ENCODE measurements around the gene CELSR1. TPM values are rescaled to one million over a fixed set of nuclear protein-coding genes. Genes with fewer than 3 reads are reported as not detected.

The CELSR1 gene
- total and polyA plus RNA-seq, 2 of the 13 experiments (the other 11 are each of a cell fraction or from before 2014, with no cell fraction given), result 0.78 to 1.8 TPM

DNA sequence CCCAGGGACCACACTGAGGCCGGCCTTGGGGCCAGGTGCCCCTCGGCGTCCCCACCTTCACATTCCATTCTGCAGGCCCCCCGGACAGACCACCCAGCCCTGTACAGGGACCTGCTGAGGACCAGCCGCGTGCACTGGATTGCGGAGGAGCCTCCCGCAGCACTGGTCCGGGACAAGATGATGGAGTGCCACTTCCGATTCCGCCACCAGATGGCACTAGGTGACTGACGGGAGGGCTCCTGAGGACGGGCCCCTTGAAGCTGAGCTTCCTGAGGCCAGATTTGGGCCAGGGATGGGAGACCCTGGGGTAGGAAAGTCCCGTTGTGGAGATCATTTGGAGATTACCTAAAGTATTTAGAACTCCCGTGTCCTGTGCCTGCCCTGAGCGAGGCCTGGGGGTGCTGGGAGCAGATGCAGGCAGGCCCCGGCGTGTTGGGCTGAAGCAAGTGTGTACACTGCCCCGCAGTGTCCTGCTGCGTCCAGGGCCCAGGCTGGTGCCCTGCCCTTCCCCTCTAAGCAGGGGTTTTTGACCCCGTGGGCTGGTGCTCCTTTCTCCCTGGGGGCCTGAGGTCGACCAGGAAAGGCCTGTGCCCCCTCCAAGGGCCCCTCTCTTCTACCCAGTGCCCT is 181.9 kb downstream of the CELSR1 start (continued):
- TF ChIP-seq, protein P1, sequence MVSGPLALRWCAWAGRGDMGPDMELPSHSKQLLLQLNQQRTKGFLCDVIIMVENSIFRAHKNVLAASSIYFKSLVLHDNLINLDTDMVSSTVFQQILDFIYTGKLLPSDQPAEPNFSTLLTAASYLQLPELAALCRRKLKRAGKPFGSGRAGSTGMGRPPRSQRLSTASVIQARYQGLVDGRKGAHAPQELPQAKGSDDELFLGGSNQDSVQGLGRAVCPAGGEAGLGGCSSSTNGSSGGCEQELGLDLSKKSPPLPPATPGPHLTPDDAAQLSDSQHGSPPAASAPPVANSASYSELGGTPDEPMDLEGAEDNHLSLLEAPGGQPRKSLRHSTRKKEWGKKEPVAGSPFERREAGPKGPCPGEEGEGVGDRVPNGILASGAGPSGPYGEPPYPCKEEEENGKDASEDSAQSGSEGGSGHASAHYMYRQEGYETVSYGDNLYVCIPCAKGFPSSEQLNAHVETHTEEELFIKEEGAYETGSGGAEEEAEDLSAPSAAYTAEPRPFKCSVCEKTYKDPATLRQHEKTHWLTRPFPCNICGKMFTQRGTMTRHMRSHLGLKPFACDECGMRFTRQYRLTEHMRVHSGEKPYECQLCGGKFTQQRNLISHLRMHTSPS (CRISPR knock-in tag; IDR thresholded peaks at IDR 0.05; ENCODE audit: low read depth), result no peak
- TF ChIP-seq MTF2 (CRISPR knock-in tag; IDR thresholded peaks at IDR 0.05; ENCODE audit: borderline replicate concordance), result no peak
- TF ChIP-seq RFX3 (CRISPR knock-in tag; IDR thresholded peaks at IDR 0.05), result no peak
- TF ChIP-seq JDP2 (CRISPR knock-in tag; IDR thresholded peaks at IDR 0.05; ENCODE audit: borderline replicate concordance), result no peak
- no peak for TF ChIP-seq SRSF9 (IDR thresholded peaks at IDR 0.05; ENCODE audit: borderline replicate concordance, insufficient read depth, low read depth, low read length, poor library complexity, severe bottlenecking)
- no peak for TF ChIP-seq RXRB (CRISPR knock-in tag; IDR thresholded peaks at IDR 0.05; ENCODE audit: borderline replicate concordance)
- TF ChIP-seq ATRX (CRISPR knock-in tag; IDR thresholded peaks at IDR 0.05; ENCODE audit: borderline replicate concordance), result no peak
- no peak for TF ChIP-seq ERF (CRISPR knock-in tag; IDR thresholded peaks at IDR 0.05)
- TF ChIP-seq, protein P2, sequence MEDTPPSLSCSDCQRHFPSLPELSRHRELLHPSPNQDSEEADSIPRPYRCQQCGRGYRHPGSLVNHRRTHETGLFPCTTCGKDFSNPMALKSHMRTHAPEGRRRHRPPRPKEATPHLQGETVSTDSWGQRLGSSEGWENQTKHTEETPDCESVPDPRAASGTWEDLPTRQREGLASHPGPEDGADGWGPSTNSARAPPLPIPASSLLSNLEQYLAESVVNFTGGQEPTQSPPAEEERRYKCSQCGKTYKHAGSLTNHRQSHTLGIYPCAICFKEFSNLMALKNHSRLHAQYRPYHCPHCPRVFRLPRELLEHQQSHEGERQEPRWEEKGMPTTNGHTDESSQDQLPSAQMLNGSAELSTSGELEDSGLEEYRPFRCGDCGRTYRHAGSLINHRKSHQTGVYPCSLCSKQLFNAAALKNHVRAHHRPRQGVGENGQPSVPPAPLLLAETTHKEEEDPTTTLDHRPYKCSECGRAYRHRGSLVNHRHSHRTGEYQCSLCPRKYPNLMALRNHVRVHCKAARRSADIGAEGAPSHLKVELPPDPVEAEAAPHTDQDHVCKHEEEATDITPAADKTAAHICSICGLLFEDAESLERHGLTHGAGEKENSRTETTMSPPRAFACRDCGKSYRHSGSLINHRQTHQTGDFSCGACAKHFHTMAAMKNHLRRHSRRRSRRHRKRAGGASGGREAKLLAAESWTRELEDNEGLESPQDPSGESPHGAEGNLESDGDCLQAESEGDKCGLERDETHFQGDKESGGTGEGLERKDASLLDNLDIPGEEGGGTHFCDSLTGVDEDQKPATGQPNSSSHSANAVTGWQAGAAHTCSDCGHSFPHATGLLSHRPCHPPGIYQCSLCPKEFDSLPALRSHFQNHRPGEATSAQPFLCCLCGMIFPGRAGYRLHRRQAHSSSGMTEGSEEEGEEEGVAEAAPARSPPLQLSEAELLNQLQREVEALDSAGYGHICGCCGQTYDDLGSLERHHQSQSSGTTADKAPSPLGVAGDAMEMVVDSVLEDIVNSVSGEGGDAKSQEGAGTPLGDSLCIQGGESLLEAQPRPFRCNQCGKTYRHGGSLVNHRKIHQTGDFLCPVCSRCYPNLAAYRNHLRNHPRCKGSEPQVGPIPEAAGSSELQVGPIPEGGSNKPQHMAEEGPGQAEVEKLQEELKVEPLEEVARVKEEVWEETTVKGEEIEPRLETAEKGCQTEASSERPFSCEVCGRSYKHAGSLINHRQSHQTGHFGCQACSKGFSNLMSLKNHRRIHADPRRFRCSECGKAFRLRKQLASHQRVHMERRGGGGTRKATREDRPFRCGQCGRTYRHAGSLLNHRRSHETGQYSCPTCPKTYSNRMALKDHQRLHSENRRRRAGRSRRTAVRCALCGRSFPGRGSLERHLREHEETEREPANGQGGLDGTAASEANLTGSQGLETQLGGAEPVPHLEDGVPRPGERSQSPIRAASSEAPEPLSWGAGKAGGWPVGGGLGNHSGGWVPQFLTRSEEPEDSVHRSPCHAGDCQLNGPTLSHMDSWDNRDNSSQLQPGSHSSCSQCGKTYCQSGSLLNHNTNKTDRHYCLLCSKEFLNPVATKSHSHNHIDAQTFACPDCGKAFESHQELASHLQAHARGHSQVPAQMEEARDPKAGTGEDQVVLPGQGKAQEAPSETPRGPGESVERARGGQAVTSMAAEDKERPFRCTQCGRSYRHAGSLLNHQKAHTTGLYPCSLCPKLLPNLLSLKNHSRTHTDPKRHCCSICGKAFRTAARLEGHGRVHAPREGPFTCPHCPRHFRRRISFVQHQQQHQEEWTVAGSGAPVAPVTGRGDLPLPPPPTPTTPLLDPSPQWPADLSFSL (CRISPR knock-in tag; IDR thresholded peaks at IDR 0.05), result no peak
- no peak for TF ChIP-seq ZNF225 (CRISPR knock-in tag; IDR thresholded peaks at IDR 0.05)
- TF ChIP-seq, protein P3, sequence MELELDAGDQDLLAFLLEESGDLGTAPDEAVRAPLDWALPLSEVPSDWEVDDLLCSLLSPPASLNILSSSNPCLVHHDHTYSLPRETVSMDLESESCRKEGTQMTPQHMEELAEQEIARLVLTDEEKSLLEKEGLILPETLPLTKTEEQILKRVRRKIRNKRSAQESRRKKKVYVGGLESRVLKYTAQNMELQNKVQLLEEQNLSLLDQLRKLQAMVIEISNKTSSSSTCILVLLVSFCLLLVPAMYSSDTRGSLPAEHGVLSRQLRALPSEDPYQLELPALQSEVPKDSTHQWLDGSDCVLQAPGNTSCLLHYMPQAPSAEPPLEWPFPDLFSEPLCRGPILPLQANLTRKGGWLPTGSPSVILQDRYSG (CRISPR knock-in tag; IDR thresholded peaks at IDR 0.05), result no peak
- no peak for TF ChIP-seq KMT2A (CRISPR knock-in tag; IDR thresholded peaks at IDR 0.05)
- TF ChIP-seq, protein P4, sequence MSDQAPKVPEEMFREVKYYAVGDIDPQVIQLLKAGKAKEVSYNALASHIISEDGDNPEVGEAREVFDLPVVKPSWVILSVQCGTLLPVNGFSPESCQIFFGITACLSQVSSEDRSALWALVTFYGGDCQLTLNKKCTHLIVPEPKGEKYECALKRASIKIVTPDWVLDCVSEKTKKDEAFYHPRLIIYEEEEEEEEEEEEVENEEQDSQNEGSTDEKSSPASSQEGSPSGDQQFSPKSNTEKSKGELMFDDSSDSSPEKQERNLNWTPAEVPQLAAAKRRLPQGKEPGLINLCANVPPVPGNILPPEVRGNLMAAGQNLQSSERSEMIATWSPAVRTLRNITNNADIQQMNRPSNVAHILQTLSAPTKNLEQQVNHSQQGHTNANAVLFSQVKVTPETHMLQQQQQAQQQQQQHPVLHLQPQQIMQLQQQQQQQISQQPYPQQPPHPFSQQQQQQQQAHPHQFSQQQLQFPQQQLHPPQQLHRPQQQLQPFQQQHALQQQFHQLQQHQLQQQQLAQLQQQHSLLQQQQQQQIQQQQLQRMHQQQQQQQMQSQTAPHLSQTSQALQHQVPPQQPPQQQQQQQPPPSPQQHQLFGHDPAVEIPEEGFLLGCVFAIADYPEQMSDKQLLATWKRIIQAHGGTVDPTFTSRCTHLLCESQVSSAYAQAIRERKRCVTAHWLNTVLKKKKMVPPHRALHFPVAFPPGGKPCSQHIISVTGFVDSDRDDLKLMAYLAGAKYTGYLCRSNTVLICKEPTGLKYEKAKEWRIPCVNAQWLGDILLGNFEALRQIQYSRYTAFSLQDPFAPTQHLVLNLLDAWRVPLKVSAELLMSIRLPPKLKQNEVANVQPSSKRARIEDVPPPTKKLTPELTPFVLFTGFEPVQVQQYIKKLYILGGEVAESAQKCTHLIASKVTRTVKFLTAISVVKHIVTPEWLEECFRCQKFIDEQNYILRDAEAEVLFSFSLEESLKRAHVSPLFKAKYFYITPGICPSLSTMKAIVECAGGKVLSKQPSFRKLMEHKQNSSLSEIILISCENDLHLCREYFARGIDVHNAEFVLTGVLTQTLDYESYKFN (CRISPR knock-in tag; conservative IDR thresholded peaks at IDR 0.05), result no peak
- no peak for TF ChIP-seq ZIK1 (CRISPR knock-in tag; IDR thresholded peaks at IDR 0.05; ENCODE audit: borderline replicate concordance, low read depth)
- TF ChIP-seq ZSCAN9 (CRISPR knock-in tag; IDR thresholded peaks at IDR 0.05; ENCODE audit: borderline replicate concordance), result no peak
